OCI-LY7 (cell line): ENCODE data around the gene LCN9. TPM values are rescaled to one million over a fixed set of nuclear protein-coding genes. Genes with fewer than 3 reads are reported as not detected.

Experiments
- BruUV-seq: library from RNA; stranded (reverse); fragments of 400-500 nt; replicated peaks from 2 replicates; lab custom pipeline; 2021; lab: Mats Ljungman, UMichigan
- CTCF ChIA-PET: fragments of 300-600 bp; sonication (Branson Sonifier 250); formaldehyde crosslinking; loops from one replicate; lab custom pipeline; 2022; ENCODE audit warnings: antibody characterized with exemption; ENCODE audit not compliant: unreplicated experiment; lab: Charles Lee
- POLR2A ChIA-PET: fragments of 300-600 bp; sonication (Branson Sonifier 250); formaldehyde crosslinking; loops from one replicate; lab custom pipeline; 2022; ENCODE audit warnings: antibody characterized with exemption; lab: Charles Lee
- DNase-seq: peaks from one replicate; pipeline ENCODE4 v3.0.0-alpha.2; 2015; ENCODE audit warnings: low spot score
- H2AFZ ChIP-seq: fragments of 200-600 bp; sonication (generic), shearing (Covaris generic); 2 replicates; pipeline ENCODE4 v1.6.1; 2014; ENCODE audit warnings: mild to moderate bottlenecking, antibody characterized with exemption, low read length, moderate library complexity
- H3K27ac ChIP-seq: fragments of 200-600 bp; sonication (generic); 2 replicates; pipeline ENCODE4 v1.5.1; 2014; ENCODE audit warnings: mixed run types, low read depth, mild to moderate bottlenecking, moderate library complexity, low read length, inconsistent platforms; ENCODE audit not compliant: poor library complexity, severe bottlenecking
- H3K36me3 ChIP-seq: fragments of 200-600 bp; sonication (generic); 2 replicates; pipeline ENCODE4 v1.6.1; 2014; ENCODE audit warnings: mild to moderate bottlenecking, antibody characterized with exemption, low read length, moderate library complexity, mixed read lengths; ENCODE audit not compliant: insufficient read depth
- H3K4me1 ChIP-seq: fragments of 200-600 bp; sonication (generic); 2 replicates; pipeline ENCODE4 v1.5.1; 2014; ENCODE audit warnings: mild to moderate bottlenecking, low read length; ENCODE audit not compliant: insufficient read depth, poor library complexity, severe bottlenecking
- H3K4me2 ChIP-seq: fragments of 200-600 bp; sonication (generic); 2 replicates; pipeline ENCODE4 v1.6.1; 2014; ENCODE audit warnings: mild to moderate bottlenecking, low read length
- H3K4me3 ChIP-seq: fragments of 200-600 bp; sonication (generic); 2 replicates; pipeline ENCODE4 v1.5.1; 2014; ENCODE audit warnings: mild to moderate bottlenecking, low read depth, low read length; ENCODE audit not compliant: poor library complexity, severe bottlenecking
- H3K79me2 ChIP-seq: fragments of 200-600 bp; sonication (generic); 2 replicates; pipeline ENCODE4 v1.6.1; 2016; ENCODE audit warnings: low read depth, mild to moderate bottlenecking, low read length, moderate library complexity, mixed read lengths; ENCODE audit not compliant: insufficient read depth
- H3K9me2 ChIP-seq: fragments of 200-600 bp; sonication (generic); 2 replicates; pipeline ENCODE4 v1.6.1; 2016; ENCODE audit warnings: mild to moderate bottlenecking, low read length, mixed read lengths; ENCODE audit not compliant: insufficient read depth
- H3K9me3 ChIP-seq: fragments of 200-600 bp; sonication (generic); 2 replicates; pipeline ENCODE4 v1.6.1; 2014; ENCODE audit warnings: mild to moderate bottlenecking, mixed run types, low read length, mixed read lengths
- H4K20me1 ChIP-seq: fragments of 200-600 bp; sonication (generic); 2 replicates; pipeline ENCODE4 v1.6.1; 2014; ENCODE audit warnings: mild to moderate bottlenecking, antibody characterized with exemption, low read length, moderate library complexity, mixed read lengths; ENCODE audit not compliant: insufficient read depth
- CTCF ChIP-seq: fragments of 200-600 bp; sonication (generic); conservative IDR thresholded peaks from 2 replicates; pipeline ENCODE4 v1.5.1; 2014; ENCODE audit warnings: mild to moderate bottlenecking, antibody characterized with exemption, low read length, moderate library complexity, mixed read lengths
- EZH2phosphoT487 ChIP-seq: fragments of 200-600 bp; sonication (generic); IDR thresholded peaks from 2 replicates; pipeline ENCODE4 v1.6.1; 2018; ENCODE audit warnings: low read depth, borderline replicate concordance, mild to moderate bottlenecking, mixed run types, antibody characterized with exemption, low read length, moderate library complexity, mixed read lengths
- intact Hi-C: fragments of 100-400 bp; cut with micrococcal nuclease; formaldehyde crosslinking; loops from one replicate; pipeline ENCODE4 v1.10.0; 2022; ENCODE audit not compliant: unreplicated experiment
- total RNA-seq, 2 experiments: library from RNA; depleted of rRNA in 1 of 2; stranded (reverse); fragments of >200 nt in 1 of 2; shearing (Covaris generic) in 1 of 2; gene quantifications; 2 replicates each; pipeline ENCODE4 v1.2.3, GENCODE V29; 2014 to 2022

LCN9 gene
- total RNA-seq, 2 experiments from 2014 or later = not detected

- Histone ChIP-seq H3K9me3 (no peaks in the 10 kb centered on the region), H3K36me3 (no peaks in the 10 kb centered on the region), H3K9me2 (no peaks in the 10 kb centered on the region), H3K27ac (no peak overlapping the region), H3K4me3 (no peak overlapping the region), H4K20me1 (no peaks in the 10 kb centered on the region), H3K79me2 (no peaks in the 10 kb centered on the region), H3K4me2 (no peak overlapping the region), H2AFZ (no peak overlapping the region), H3K4me1 (no peaks in the 10 kb centered on the region)
- no TSS peak for BruUV-seq
- no peak for DNase-seq
- ChIA-PET CTCF (interaction anchor here (0.7 kb wide), 1 partner anchor 10 kb away, joined by 5 read pairs; no protein-coding TSS in a partner anchor), POLR2A (interaction anchor here (0.5 kb wide), 1 partner anchor 37 kb away, joined by 3 read pairs; no protein-coding TSS in a partner anchor)
- TF ChIP-seq CTCF = no peak
- no peak for TF ChIP-seq EZH2phosphoT487
- intact Hi-C loops = no loop called here
These were observed 40.6 kb downstream of the LCN9 start for GRCh38 chr9:135703726-135704125.

GRCh38 chr9:135704483-135704882 is 41.4 kb downstream of the LCN9 start:
- Histone ChIP-seq H3K9me3 (no peaks in the 10 kb centered on the region), H3K27ac (no peak overlapping the region), H3K4me1 (no peaks in the 10 kb centered on the region), H3K36me3 (no peaks in the 10 kb centered on the region), H3K79me2 (no peaks in the 10 kb centered on the region), H3K4me3 (no peak overlapping the region), H2AFZ (no peak overlapping the region), H3K9me2 (no peaks in the 10 kb centered on the region), H3K4me2 (no peak overlapping the region), H4K20me1 (no peaks in the 10 kb centered on the region)
- BruUV-seq = no TSS peak
- no peak for DNase-seq
- TF ChIP-seq EZH2phosphoT487 (no peak), CTCF (no peak)
- ChIA-PET POLR2A (interaction anchor here (0.5 kb wide), 1 partner anchor 36 kb away, joined by 3 read pairs; no protein-coding TSS in a partner anchor), CTCF (no interaction called here)
- intact Hi-C loops = no loop called here

GRCh38 chr9:135705376-135705775 is 42.3 kb downstream of the LCN9 start:
- Histone ChIP-seq H3K27ac (no peak overlapping the region), H3K9me3 (no peaks in the 10 kb centered on the region), H3K4me2 (no peak overlapping the region), H3K4me1 (no peaks in the 10 kb centered on the region), H2AFZ (no peak overlapping the region), H3K79me2 (no peaks in the 10 kb centered on the region), H3K36me3 (no peaks in the 10 kb centered on the region), H4K20me1 (no peaks in the 10 kb centered on the region), H3K4me3 (no peak overlapping the region), H3K9me2 (no peaks in the 10 kb centered on the region)
- TF ChIP-seq EZH2phosphoT487 (no peak), CTCF (no peak)
- intact Hi-C loops = no loop called here
- ChIA-PET CTCF (no interaction called here), POLR2A (no interaction called here)
- no TSS peak for BruUV-seq
- no peak for DNase-seq
